Liver (tissue), 3 donors: Measurements from ENCODE around the gene SLC38A3.

Experiments used
- FOXA2 ChIP-seq: IDR thresholded peaks from 2 replicates; pipeline ENCODE4 v1.6.1; 2016; ENCODE audit warnings: antibody characterized with exemption
- GABPA ChIP-seq, 2 donors: IDR thresholded peaks in 1 of 2; conservative IDR thresholded peaks in 1 of 2; 2 replicates each; pipeline ENCODE4 v1.6.1; 2016; ENCODE audit warnings: antibody characterized with exemption in 2 of 2, mild to moderate bottlenecking in 1 of 2, moderate library complexity in 1 of 2
- RXRA ChIP-seq, 2 donors: IDR thresholded peaks; 2 replicates each; pipeline ENCODE4 v1.6.1; 2017 to 2018; ENCODE audit warnings: antibody characterized with exemption in 2 of 2, mild to moderate bottlenecking in 1 of 2
- SP1 ChIP-seq: IDR thresholded peaks from 2 replicates; pipeline ENCODE4 v1.6.1; 2018; ENCODE audit warnings: antibody characterized with exemption, mild to moderate bottlenecking
- TAF1 ChIP-seq: conservative IDR thresholded peaks from 2 replicates; pipeline ENCODE4 v1.6.1; 2016; ENCODE audit warnings: antibody characterized with exemption, mild to moderate bottlenecking
- TF ChIP-seq, protein P1 (sequence below): fragments of 150-350 bp; IDR thresholded peaks from 2 replicates; pipeline ENCODE4 v1.5.1; 2017; ENCODE audit warnings: improper control_type of control experiment, low read depth, low read length; ENCODE audit not compliant: missing input control
- TF ChIP-seq, protein P2 (sequence below): IDR thresholded peaks from 2 replicates; pipeline ENCODE4 v1.6.1; 2016; ENCODE audit warnings: antibody characterized with exemption, mild to moderate bottlenecking
- TF ChIP-seq, protein P3 (sequence below): IDR thresholded peaks from 2 replicates; pipeline ENCODE4 v1.6.1; 2016; ENCODE audit warnings: antibody characterized with exemption
- donor health status: healthy.
- donor health status: healthy.

DNA sequence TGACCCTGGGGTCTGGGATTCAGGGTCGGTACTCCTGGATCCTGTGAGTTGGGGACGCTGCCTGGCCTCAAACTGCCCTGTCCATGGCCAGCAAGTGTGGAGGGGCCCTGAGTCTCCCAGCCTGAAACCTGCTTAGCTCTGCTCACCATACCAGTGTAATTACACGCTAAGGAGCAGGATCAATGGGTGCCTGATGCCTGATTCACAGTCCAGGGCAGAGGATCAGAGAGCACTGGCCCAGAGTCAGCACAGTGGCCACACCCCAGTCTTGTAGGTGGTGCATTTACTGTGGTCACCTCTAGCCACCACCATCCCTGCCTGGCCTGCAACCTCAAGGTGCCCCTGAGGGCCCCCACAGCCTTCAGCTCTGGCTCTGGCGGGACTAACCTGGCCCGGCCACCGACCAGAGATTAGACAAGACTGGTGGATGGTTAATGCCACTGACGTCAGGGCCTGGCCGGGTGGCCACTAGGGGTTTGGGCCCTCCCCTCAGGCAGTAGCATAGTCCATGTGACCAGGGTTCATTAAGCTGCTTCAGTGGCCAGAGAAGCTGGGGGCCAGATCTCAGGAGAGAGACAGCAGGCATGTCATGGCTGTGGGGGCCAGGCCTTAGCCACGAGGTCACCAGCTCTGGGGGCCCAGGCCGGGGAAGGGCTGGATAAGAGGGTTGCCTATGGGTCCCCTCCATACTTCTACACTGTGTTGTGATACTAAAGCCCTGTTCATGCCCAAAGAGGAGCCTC is 3.3 kb upstream of the SLC38A3 start:
- TF ChIP-seq TAF1 (peak; percentile 33), FOXA2 (no peak), SP1 (peak; percentile 68), RXRA (IDR thresholded peaks at IDR 0.05) (peak; percentile 64 to 85), GABPA (IDR thresholded peaks at IDR 0.05 in 1 of 2, conservative IDR thresholded peaks at IDR 0.05 in 1 of 2) (no peak)
- TF ChIP-seq, protein P1, sequence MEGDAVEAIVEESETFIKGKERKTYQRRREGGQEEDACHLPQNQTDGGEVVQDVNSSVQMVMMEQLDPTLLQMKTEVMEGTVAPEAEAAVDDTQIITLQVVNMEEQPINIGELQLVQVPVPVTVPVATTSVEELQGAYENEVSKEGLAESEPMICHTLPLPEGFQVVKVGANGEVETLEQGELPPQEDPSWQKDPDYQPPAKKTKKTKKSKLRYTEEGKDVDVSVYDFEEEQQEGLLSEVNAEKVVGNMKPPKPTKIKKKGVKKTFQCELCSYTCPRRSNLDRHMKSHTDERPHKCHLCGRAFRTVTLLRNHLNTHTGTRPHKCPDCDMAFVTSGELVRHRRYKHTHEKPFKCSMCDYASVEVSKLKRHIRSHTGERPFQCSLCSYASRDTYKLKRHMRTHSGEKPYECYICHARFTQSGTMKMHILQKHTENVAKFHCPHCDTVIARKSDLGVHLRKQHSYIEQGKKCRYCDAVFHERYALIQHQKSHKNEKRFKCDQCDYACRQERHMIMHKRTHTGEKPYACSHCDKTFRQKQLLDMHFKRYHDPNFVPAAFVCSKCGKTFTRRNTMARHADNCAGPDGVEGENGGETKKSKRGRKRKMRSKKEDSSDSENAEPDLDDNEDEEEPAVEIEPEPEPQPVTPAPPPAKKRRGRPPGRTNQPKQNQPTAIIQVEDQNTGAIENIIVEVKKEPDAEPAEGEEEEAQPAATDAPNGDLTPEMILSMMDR: peak; percentile 8
- TF ChIP-seq, protein P2, sequence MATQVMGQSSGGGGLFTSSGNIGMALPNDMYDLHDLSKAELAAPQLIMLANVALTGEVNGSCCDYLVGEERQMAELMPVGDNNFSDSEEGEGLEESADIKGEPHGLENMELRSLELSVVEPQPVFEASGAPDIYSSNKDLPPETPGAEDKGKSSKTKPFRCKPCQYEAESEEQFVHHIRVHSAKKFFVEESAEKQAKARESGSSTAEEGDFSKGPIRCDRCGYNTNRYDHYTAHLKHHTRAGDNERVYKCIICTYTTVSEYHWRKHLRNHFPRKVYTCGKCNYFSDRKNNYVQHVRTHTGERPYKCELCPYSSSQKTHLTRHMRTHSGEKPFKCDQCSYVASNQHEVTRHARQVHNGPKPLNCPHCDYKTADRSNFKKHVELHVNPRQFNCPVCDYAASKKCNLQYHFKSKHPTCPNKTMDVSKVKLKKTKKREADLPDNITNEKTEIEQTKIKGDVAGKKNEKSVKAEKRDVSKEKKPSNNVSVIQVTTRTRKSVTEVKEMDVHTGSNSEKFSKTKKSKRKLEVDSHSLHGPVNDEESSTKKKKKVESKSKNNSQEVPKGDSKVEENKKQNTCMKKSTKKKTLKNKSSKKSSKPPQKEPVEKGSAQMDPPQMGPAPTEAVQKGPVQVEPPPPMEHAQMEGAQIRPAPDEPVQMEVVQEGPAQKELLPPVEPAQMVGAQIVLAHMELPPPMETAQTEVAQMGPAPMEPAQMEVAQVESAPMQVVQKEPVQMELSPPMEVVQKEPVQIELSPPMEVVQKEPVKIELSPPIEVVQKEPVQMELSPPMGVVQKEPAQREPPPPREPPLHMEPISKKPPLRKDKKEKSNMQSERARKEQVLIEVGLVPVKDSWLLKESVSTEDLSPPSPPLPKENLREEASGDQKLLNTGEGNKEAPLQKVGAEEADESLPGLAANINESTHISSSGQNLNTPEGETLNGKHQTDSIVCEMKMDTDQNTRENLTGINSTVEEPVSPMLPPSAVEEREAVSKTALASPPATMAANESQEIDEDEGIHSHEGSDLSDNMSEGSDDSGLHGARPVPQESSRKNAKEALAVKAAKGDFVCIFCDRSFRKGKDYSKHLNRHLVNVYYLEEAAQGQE: peak; percentile 77
- TF ChIP-seq, protein P3, sequence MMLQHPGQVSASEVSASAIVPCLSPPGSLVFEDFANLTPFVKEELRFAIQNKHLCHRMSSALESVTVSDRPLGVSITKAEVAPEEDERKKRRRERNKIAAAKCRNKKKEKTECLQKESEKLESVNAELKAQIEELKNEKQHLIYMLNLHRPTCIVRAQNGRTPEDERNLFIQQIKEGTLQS: no peak
